Mucosa of descending colon (tissue), 3 donors: Measurements from ENCODE around the gene SUFU. TPM values are rescaled to one million over a fixed set of nuclear protein-coding genes. Genes with fewer than 3 reads are reported as not detected.

Source experiments
- ATAC-seq: fragments of 200-7000 bp; cut with Tn5 transposase; one replicate; pipeline ENCODE4 v1.9.1; 2020; ENCODE audit warnings: mild to moderate bottlenecking, moderate library complexity
- DNase-seq, 3 donors: peaks; one replicate each; pipeline ENCODE4 v3.0.0-alpha.2; 2020
- H3K36me3 ChIP-seq: fragments of 200-600 bp; one replicate; pipeline ENCODE4 v1.8.0; 2021; ENCODE audit warnings: low read depth, mild to moderate bottlenecking
- H3K4me1 ChIP-seq: fragments of 200-600 bp; one replicate; pipeline ENCODE4 v1.8.0; 2021; ENCODE audit warnings: low read depth, mild to moderate bottlenecking
- H3K4me3 ChIP-seq: fragments of 200-600 bp; one replicate; pipeline ENCODE4 v1.8.0; 2021; ENCODE audit warnings: mild to moderate bottlenecking
- H3K9me3 ChIP-seq: fragments of 200-600 bp; one replicate; pipeline ENCODE4 v1.8.0; 2021; ENCODE audit warnings: mild to moderate bottlenecking
- intact Hi-C, 2 donors: fragments of 100-400 bp; cut with DNase I in 1 of 2; cut with micrococcal nuclease in 1 of 2; formaldehyde crosslinking; loops; one replicate each; pipeline versions ENCODE4 v1.11.0 to v1.11.1; 2022; cut with DNase I, micrococcal nuclease
- total RNA-seq, 3 donors: library from RNA; stranded (reverse); fragmentation: NEBNext Ultra II Directional in 2 of 3; extraction: Animal tissue kit (Norgen Biotek cat#: 25700) in 2 of 3; gene quantifications; one replicate each; pipeline versions ENCODE4 v1.2.1 to v1.2.4, GENCODE V29; 2021 to 2023
- TF ChIP-seq, protein P1 (sequence below): fragments of 200-600 bp; IDR thresholded peaks from one replicate; pipeline ENCODE4 v1.8.0; 2022; ENCODE audit warnings: antibody characterized with exemption, mild to moderate bottlenecking
- donor health status: DM: no; HTN: no; CAD: no; lungs with moderate emphysema.
- donor health status: DM: no; HTN: no; CAD: no.
- donor health status: DM: no; HTN: yes; CAD: no.

Gene SUFU
- total RNA-seq, 3 donors from 2014 or later, result 9.0 to 13.9 (median 9.5) TPM

DNA sequence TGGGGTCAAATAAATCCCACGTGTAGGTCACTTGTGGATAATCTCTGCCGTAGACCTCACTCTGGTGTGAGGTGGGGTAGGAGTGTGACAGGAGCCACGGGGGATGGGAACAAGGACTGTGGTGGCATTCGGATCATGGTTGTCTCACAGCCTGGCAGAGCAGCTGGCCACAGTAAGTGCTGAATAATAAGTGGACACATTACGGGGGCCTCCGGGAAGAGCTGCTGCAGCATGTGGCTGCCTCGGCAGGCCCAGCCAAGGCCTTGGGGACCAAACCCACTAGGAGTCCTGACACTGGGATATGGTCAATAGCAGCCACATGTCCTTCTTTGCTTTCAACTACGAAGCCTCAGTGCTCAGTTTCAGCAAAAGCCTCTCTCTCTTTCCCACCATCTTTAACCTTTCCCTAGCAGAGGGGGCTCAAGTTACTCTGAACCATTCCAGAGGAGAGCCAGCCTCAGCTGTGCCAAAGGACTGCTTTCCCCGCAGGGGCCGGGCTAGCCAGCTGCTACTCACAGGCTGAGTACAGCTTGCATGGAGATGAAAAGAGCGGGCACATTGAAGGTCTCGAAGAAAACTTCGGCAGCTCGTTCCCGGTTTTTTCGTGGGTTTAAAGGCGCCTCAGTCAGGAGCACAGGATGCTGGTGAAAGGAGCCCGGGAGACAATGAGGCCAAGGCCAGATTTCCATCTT is 18.5 kb upstream of the SUFU start:
- ATAC-seq (no peak), DNase-seq (peak in 1 of 3 donors; percentile 19)
- peaks cover 33% of the 10 kb centered on the region for H3K36me3 ChIP-seq
- H3K4me3 ChIP-seq, result no peak overlapping the region
- H3K9me3 ChIP-seq, result no peaks in the 10 kb centered on the region
- no peaks in the 10 kb centered on the region for H3K4me1 ChIP-seq
- TF ChIP-seq, protein P1, sequence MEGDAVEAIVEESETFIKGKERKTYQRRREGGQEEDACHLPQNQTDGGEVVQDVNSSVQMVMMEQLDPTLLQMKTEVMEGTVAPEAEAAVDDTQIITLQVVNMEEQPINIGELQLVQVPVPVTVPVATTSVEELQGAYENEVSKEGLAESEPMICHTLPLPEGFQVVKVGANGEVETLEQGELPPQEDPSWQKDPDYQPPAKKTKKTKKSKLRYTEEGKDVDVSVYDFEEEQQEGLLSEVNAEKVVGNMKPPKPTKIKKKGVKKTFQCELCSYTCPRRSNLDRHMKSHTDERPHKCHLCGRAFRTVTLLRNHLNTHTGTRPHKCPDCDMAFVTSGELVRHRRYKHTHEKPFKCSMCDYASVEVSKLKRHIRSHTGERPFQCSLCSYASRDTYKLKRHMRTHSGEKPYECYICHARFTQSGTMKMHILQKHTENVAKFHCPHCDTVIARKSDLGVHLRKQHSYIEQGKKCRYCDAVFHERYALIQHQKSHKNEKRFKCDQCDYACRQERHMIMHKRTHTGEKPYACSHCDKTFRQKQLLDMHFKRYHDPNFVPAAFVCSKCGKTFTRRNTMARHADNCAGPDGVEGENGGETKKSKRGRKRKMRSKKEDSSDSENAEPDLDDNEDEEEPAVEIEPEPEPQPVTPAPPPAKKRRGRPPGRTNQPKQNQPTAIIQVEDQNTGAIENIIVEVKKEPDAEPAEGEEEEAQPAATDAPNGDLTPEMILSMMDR, result no peak
- intact Hi-C loops, result no loop called here

DNA sequence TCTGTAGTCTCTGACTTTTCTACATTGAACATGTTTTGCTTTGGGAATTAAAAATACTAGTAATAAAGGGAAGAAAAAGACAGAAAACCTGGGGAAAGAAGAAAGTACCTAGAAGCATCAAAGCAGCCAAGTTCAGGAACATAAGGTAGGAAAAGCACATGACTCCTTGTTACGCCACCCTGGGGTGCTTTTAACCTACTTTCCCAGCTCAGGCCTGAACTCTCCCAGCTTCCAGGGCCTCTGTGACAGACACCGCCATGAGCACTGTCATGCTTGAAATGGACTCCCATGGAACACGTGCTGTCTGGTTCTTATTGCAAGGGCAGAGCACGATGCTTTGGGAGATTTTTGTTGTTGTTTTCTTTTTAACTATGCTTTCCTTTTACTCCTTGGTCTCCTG is 12.6 kb upstream of the SUFU start:
- intact Hi-C loops, result no loop called here
- no peak overlapping the region for H3K4me3 ChIP-seq
- ATAC-seq, result no peak
- TF ChIP-seq, protein P1, result no peak
- DNase-seq, result no peak
- peaks cover 11% of the 10 kb centered on the region for H3K36me3 ChIP-seq
- no peaks in the 10 kb centered on the region for H3K9me3 ChIP-seq
- no peaks in the 10 kb centered on the region for H3K4me1 ChIP-seq

DNA sequence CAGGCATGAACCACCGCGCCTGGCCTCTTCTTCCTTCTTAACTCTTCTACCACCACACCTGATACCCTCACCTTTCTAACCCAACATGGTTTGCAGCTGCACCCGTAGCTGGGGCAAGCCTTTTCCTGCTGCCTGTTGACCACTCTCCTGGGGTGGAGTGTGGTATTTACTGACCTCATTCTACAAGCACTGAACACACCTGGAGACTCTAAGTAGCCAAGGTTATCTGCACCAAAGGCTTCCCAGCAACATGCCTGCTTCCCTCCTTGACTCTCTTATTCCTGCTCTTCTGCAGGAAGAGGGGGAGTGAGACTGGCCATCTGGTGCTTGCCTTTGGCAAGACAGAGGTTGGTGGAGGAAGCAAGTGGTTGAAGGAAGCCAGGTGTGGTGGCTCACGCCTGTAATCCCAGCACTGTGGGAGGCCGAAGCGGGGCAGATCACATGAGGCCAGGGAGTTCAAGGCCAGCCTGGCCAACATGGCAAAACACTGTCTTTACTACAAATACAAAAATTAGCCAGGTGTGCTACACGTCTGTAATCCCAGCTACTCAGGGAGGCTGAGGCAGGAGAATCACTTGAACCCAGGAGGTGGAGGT is 11.3 kb upstream of the SUFU start:
- intact Hi-C loops, result no loop called here

DNA sequence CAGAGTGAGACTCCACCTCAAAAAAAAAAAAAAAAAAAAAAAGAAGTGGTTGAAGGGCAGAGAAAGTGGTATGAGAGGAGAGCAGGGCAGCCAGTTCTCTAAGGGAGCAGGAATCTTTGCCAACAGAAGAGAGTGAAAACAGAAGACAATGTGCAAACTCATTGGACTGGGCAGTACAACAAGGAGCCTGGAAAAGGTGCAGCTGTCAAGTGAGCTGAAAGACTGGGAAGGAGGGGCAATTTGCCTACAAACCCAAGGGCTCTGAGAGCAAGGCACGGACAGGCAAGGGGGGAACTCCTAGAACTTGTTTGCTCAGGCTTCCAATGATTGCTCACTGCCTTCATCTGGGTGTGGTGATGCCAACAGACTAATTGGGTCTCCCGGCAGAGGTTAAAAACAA is 10.8 kb upstream of the SUFU start:
- intact Hi-C loops, result no loop called here
- DNase-seq (no peak), ATAC-seq (peak; percentile 49)
- Histone ChIP-seq H3K9me3 (no peaks in the 10 kb centered on the region), H3K36me3 (peaks cover 7% of the 10 kb centered on the region), H3K4me3 (no peak overlapping the region), H3K4me1 (peaks cover 12% of the 10 kb centered on the region)
- TF ChIP-seq, protein P1, result no peak

More for the DNA sequence above, 11.3 kb upstream of the SUFU start:
- Histone ChIP-seq H3K4me1 (peaks cover 8% of the 10 kb centered on the region), H3K36me3 (peaks cover 7% of the 10 kb centered on the region), H3K4me3 (no peak overlapping the region), H3K9me3 (no peaks in the 10 kb centered on the region)
- DNase-seq (no peak), ATAC-seq (no peak)
- TF ChIP-seq, protein P1, result no peak

DNA sequence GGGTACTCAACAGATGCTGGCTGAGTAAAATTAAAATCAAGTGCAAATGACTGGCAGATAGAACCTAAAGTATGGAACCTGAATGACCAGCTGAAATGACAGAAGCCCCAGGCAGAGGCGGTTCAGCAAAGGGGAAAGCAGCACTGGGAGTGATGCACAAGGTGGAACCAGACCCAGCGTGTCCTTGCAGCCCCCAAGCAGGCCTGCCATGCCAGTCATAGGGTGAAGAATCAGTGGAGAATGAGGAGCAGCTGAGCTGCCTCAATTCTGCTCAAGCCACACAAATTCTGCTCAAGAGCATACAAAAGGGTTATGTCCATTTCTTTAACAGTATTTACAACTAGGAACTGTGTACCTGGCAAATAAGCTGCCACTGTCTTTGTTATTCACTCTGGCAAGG is 10.0 kb upstream of the SUFU start:
- H3K9me3 ChIP-seq, result no peaks in the 10 kb centered on the region
- no peak overlapping the region for H3K4me3 ChIP-seq
- peaks cover 12% of the 10 kb centered on the region for H3K4me1 ChIP-seq
- TF ChIP-seq, protein P1, result no peak
- DNase-seq (no peak), ATAC-seq (no peak)
- H3K36me3 ChIP-seq, result peaks cover 2% of the 10 kb centered on the region
- intact Hi-C loops, result no loop called here
